Smooth muscle cell of the umbilical artery (primary cell): ENCODE results near the gene GLTP. TPM values are rescaled to one million over a fixed set of nuclear protein-coding genes. Genes with fewer than 3 reads are reported as not detected.

ENCODE experiments used
- total RNA-seq: library from RNA; depleted of rRNA; stranded (reverse); fragments of >200 nt; gene quantifications from 2 replicates; pipeline ENCODE4 v1.2.3, GENCODE V29; 2014

The GLTP gene, protein sequence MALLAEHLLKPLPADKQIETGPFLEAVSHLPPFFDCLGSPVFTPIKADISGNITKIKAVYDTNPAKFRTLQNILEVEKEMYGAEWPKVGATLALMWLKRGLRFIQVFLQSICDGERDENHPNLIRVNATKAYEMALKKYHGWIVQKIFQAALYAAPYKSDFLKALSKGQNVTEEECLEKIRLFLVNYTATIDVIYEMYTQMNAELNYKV
- total RNA-seq, result 56.1 and 62.1 TPM in 2 replicates

DNA sequence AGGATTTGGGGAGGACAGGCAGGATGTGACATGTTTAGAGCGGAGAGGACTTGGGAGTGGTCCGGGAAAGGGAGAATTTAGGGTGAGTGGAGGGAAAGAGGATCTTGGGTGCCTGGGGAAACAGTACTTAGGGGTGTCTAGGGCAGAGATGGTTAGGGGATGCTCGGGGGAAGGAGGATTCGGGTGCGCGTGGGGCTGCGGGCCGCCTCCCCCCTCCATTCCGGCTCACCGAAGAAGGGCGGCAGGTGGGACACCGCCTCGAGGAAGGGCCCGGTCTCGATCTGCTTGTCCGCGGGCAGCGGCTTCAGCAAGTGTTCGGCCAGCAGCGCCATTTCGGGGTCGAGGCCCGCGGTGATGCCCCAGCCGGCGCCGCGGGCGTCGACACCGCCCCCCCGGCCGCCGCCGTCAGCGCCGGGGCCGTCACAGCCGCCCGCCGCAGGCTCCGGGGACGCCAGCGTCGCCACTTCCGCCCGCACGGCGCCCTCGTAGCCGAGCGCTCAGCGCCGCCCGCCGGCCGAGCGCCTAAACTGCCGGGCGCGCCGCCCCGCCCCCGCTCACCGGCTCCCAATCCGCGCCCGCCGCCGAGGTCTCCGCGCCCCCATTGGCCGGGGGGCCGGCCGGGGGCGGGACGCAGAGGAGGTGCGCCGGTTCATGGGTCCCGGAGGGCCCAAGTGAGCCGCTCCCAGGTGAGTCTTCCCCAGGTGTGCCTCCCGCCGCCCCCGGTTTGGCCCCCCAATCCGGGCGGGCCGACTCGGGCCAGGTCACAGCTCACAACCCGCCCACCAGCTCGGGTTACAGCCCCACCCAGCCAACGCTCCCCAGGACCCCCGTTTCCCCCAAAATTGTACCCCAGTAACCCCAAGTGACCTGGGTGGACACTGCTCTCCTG, at the start of gene GLTP:
GLTP (minus strand) TSS at position 499 of the 889 bp plus-strand sequence; CDS start at position 332, 167 bp downstream.

GRCh38 chr12:109899783-109900751, 19.7 kb upstream of the GLTP start, which contains the start of gene TCHP:
Gene TCHP (plus strand): TSS chr12:109900274. CDS start chr12:109903027, 2,753 bp downstream.

DNA sequence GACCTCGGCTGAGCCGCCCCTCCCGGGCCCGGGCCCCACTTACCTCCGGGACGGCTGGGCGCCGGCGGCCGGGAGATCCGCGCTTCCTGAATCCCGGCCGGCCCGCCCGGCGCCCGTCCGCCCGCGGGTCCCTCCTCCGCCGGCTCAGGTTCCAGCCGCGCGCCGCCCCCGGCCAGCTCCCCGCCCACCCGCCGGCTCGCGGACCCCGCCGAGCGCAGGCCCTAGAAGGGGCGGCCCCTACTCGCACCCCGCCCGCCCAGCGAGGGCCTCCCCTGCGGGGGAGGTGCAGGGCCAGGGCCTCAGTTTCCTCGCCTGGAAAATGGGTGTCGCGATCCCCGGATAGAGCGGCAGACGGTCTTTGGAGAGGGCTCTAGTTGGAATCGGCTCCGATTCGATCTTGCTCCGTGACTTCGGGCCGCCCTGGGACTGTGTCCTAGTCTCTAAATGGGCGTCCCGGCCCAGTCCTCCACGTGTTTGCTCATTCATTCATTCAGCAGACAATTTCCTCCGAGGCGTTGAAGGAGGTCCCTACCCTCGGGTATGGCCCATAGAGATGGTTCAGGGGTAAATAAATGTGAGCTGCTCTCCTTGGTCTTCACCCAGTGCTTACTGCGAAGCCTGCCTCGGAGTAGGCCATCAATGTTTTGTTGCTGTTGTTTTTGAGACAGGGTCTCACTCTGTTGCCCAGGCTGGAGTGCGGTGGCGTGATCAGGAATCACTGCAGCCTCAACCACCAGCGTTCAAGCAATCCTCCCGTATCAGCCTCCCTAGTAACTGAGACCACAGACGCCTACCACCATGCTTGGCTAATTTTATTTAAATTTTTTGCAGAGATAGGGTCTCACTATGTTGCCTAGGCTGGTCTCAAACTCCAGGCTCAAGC, 46.8 kb downstream of the GLTP start, which contains the start of gene TRPV4:
TRPV4 (minus strand) TSS at position 92 of the 883 bp plus-strand sequence. CDS start 18,602 bp downstream, outside the sequence.

Other genes starting within 250 kb of the GLTP start
- gene FAM222A, start 166.7 kb downstream of the GLTP start, total RNA-seq, result 0.30 and 0.42 TPM in 2 replicates
- 0.30 and 0.32 TPM in 2 replicates for gene TRPV4, start 47.1 kb downstream of the GLTP start, total RNA-seq
- gene TCHP, start 19.7 kb upstream of the GLTP start, total RNA-seq, result 7.4 and 12.2 TPM in 2 replicates
- gene GIT2, start 115.8 kb upstream of the GLTP start, total RNA-seq, result 33.9 and 58.3 TPM in 2 replicates
- gene ANKRD13A, start 118.9 kb upstream of the GLTP start, total RNA-seq, result 58.8 and 115 TPM in 2 replicates
- 14.2 and 15.4 TPM in 2 replicates for gene C12orf76, start 168.0 kb upstream of the GLTP start, total RNA-seq
- 21.4 and 33.3 TPM in 2 replicates for gene IFT81, start 243.8 kb upstream of the GLTP start, total RNA-seq